HG03521 (cell line): ENCODE results near the gene LHX3.

ENCODE experiments used
- ATAC-seq: cut with Tn5 transposase; IDR thresholded peaks from one replicate; pipeline ENCODE4 v1.9.1; 2021; ENCODE audit warnings: mild to moderate bottlenecking, moderate library complexity; ENCODE audit not compliant: unreplicated experiment

Gene LHX3

GRCh38 chr9:136179761-136180160, 25.2 kb downstream of the LHX3 start:
- ATAC-seq = no peak

- no peak for ATAC-seq
Measured at GRCh38 chr9:136179101-136179616, 25.8 kb downstream of the LHX3 start.

GRCh38 chr9:136178773-136179075, 26.2 kb downstream of the LHX3 start:
- ATAC-seq = no peak

- ATAC-seq = no peak
Measured at GRCh38 chr9:136178061-136178772, 26.7 kb downstream of the LHX3 start.

- no peak for ATAC-seq
Measured at GRCh38 chr9:136177224-136177623, 27.7 kb downstream of the LHX3 start.

- ATAC-seq = no peak
Measured at GRCh38 chr9:136175616-136176197, 29.2 kb downstream of the LHX3 start.

- no peak for ATAC-seq
Measured at GRCh38 chr9:136174779-136175615, 29.9 kb downstream of the LHX3 start.

GRCh38 chr9:136173648-136174290, 31.2 kb downstream of the LHX3 start:
- no peak for ATAC-seq

- ATAC-seq = no peak
Measured at GRCh38 chr9:136172412-136173079, 32.4 kb downstream of the LHX3 start.

- no peak for ATAC-seq
Measured at GRCh38 chr9:136171801-136172411, 33.0 kb downstream of the LHX3 start.

GRCh38 chr9:136171009-136171800, 33.7 kb downstream of the LHX3 start:
- ATAC-seq = no peak

- ATAC-seq = no peak
Measured at GRCh38 chr9:136170006-136170901, 34.7 kb downstream of the LHX3 start.

- no peak for ATAC-seq
Measured at GRCh38 chr9:136169495-136169894, 35.4 kb downstream of the LHX3 start.

GRCh38 chr9:136163248-136163850, 41.6 kb downstream of the LHX3 start:
- no peak for ATAC-seq

GRCh38 chr9:136160995-136161610, 43.8 kb downstream of the LHX3 start:
- ATAC-seq = no peak

- no peak for ATAC-seq
Measured at GRCh38 chr9:136160381-136160841, 44.5 kb downstream of the LHX3 start.

- no peak for ATAC-seq
Measured at GRCh38 chr9:136159851-136160250, 45.1 kb downstream of the LHX3 start.
